Smooth muscle cell (in vitro differentiated cells): ENCODE results near the gene RNASEH2B. TPM values are rescaled to one million over a fixed set of nuclear protein-coding genes. Genes with fewer than 3 reads are reported as not detected.

Experiments used
- DNase-seq: peaks from one replicate; lab custom pipeline; 2025; ENCODE audit not compliant: unreplicated experiment; lab: John Stamatoyannopoulos, UW
- H2AFZ ChIP-seq: fragments of 200-600 bp; sonication (generic); 2 replicates; pipeline ENCODE4 v1.6.0; 2016; ENCODE audit warnings: antibody characterized with exemption, low read depth, mild to moderate bottlenecking
- H3F3A ChIP-seq: fragments of 200-600 bp; sonication (generic); 2 replicates; pipeline ENCODE4 v1.6.0; 2017; ENCODE audit warnings: antibody characterized with exemption, low read depth
- H3K27ac ChIP-seq: fragments of 200-600 bp; sonication (generic); 2 replicates; pipeline ENCODE4 v1.5.1; 2016; ENCODE audit warnings: low read depth, mild to moderate bottlenecking
- H3K27me3 ChIP-seq: fragments of 200-600 bp; sonication (generic); 2 replicates; pipeline ENCODE4 v1.6.1; 2016; ENCODE audit warnings: low read depth, mild to moderate bottlenecking
- H3K36me3 ChIP-seq: fragments of 200-600 bp; sonication (generic); 2 replicates; pipeline ENCODE4 v1.5.1; 2016; ENCODE audit warnings: low read depth
- H3K4me1 ChIP-seq: fragments of 200-600 bp; sonication (generic); 2 replicates; pipeline ENCODE4 v1.5.1; 2016; ENCODE audit warnings: low read depth
- H3K4me2 ChIP-seq: fragments of 200-600 bp; sonication (generic); 2 replicates; pipeline ENCODE4 v1.6.0; 2016; ENCODE audit warnings: mild to moderate bottlenecking
- H3K4me3 ChIP-seq: fragments of 200-600 bp; sonication (generic); 2 replicates; pipeline ENCODE4 v1.5.1; 2016; ENCODE audit warnings: mild to moderate bottlenecking
- H3K79me2 ChIP-seq: fragments of 200-600 bp; sonication (generic); 2 replicates; pipeline ENCODE4 v1.6.0; 2016; ENCODE audit warnings: low read depth, mild to moderate bottlenecking
- H3K9ac ChIP-seq: fragments of 200-600 bp; sonication (generic); 2 replicates; pipeline ENCODE4 v1.6.0; 2016; ENCODE audit warnings: low read depth
- H3K9me3 ChIP-seq: fragments of 200-600 bp; sonication (generic); replicated peaks from 2 replicates; pipeline ENCODE4 v1.5.1; 2016; ENCODE audit warnings: low read depth
- H4K20me1 ChIP-seq: fragments of 200-600 bp; sonication (generic); 2 replicates; pipeline ENCODE4 v1.6.0; 2016; ENCODE audit warnings: low read depth
- WGBS: methylation state at CpG from one replicate; pipeline ENCODE4 v1.1.7; 2016; ENCODE audit warnings: low lambda C conversion rate; 5-methylcytosine and 5-hydroxymethylcytosine counted together
- polyA plus RNA-seq: library from polyadenylated mRNA; unstranded; fragments of >200 nt; fragmentation: Nextera tagmentation; extraction: Ambion mirVana; gene quantifications from 2 replicates; pipeline ENCODE4 v1.2.1, GENCODE V29; 2016
- total RNA-seq: library from RNA; depleted of rRNA; stranded (reverse); fragments of >200 nt; gene quantifications from 2 replicates; pipeline ENCODE4 v1.2.3, GENCODE V29; 2014
- TF ChIP-seq, protein P1 (sequence below): fragments of 200-600 bp; sonication (generic); IDR thresholded peaks from 2 replicates; pipeline ENCODE4 v1.5.1; 2017; ENCODE audit warnings: borderline replicate concordance, mild to moderate bottlenecking, antibody characterized with exemption; ENCODE audit not compliant: insufficient read depth, poor library complexity, severe bottlenecking

RNASEH2B gene
- total and polyA plus RNA-seq, 2 experiments from 2014 or later = 16.1 to 18.9 TPM

- H3K27me3 ChIP-seq = no peaks in the 10 kb centered on the region
- H3K9ac ChIP-seq = peak overlapping the region; percentile 77
- no peak overlapping the region for H3K27ac ChIP-seq
- peaks cover 20% of the 10 kb centered on the region for H3K4me1 ChIP-seq
- H4K20me1 ChIP-seq = peaks cover 7% of the 10 kb centered on the region
- no peaks in the 10 kb centered on the region for H3K9me3 ChIP-seq
- H3K4me2 ChIP-seq = peak overlapping the region; percentile 96
- H3F3A ChIP-seq = peaks cover 14% of the 10 kb centered on the region
- H3K79me2 ChIP-seq = peaks cover 6% of the 10 kb centered on the region
- WGBS = 3% methylated on average over 13 of the region's 13 CpGs
- TF ChIP-seq, protein P1, sequence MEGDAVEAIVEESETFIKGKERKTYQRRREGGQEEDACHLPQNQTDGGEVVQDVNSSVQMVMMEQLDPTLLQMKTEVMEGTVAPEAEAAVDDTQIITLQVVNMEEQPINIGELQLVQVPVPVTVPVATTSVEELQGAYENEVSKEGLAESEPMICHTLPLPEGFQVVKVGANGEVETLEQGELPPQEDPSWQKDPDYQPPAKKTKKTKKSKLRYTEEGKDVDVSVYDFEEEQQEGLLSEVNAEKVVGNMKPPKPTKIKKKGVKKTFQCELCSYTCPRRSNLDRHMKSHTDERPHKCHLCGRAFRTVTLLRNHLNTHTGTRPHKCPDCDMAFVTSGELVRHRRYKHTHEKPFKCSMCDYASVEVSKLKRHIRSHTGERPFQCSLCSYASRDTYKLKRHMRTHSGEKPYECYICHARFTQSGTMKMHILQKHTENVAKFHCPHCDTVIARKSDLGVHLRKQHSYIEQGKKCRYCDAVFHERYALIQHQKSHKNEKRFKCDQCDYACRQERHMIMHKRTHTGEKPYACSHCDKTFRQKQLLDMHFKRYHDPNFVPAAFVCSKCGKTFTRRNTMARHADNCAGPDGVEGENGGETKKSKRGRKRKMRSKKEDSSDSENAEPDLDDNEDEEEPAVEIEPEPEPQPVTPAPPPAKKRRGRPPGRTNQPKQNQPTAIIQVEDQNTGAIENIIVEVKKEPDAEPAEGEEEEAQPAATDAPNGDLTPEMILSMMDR = no peak
- peak overlapping the region; percentile 97 for H2AFZ ChIP-seq
- H3K36me3 ChIP-seq = no peaks in the 10 kb centered on the region
- DNase-seq = no peak
- peak overlapping the region; percentile 81 for H3K4me3 ChIP-seq
These were observed 854 bp downstream of the RNASEH2B start for GRCh38 chr13:50910485-50910805.

DNA sequence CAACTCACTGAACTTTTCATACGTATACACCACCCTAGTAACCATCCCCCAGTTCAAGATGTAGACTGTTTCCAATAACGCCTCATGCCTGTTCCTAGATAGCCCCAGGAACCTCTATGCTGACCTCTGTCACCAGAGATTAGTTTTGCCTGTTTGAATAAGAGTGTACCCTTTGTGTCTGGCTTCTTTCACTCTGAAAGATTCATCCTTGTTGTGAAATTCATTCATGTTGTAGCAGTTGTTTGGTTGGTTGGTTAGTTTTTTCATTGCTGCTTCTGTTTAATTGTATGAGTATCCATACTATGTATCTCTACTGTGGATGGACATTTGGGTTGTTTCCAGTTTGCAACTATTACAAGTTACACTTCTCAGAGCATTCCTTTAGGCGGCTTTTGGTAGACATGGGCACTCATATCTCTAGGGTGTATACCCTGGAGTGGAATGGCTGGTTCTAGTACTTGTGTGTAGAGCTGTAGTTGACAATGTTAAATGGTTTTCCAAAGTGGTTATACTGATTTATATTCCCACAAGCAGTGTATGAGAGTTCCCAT, 1.6 kb downstream of the RNASEH2B start:
- peaks cover 7% of the 10 kb centered on the region for H4K20me1 ChIP-seq
- H3K4me1 ChIP-seq = peaks cover 20% of the 10 kb centered on the region
- peaks cover 14% of the 10 kb centered on the region for H3F3A ChIP-seq
- no peak for DNase-seq
- H2AFZ ChIP-seq = no peak overlapping the region
- H3K36me3 ChIP-seq = no peaks in the 10 kb centered on the region
- H3K4me2 ChIP-seq = peak overlapping the region; percentile 96
- TF ChIP-seq, protein P1 = no peak
- peak overlapping the region; percentile 81 for H3K4me3 ChIP-seq
- H3K9ac ChIP-seq = no peak overlapping the region
- peaks cover 6% of the 10 kb centered on the region for H3K79me2 ChIP-seq
- H3K27ac ChIP-seq = no peak overlapping the region
- 41% methylated on average over 3 of the region's 3 CpGs for WGBS
- H3K9me3 ChIP-seq = no peaks in the 10 kb centered on the region
- H3K27me3 ChIP-seq = no peaks in the 10 kb centered on the region

- Histone ChIP-seq H3K79me2 (peaks cover 6% of the 10 kb centered on the region), H3K27me3 (no peaks in the 10 kb centered on the region), H3K9ac (no peak overlapping the region), H3F3A (peaks cover 14% of the 10 kb centered on the region), H3K36me3 (no peaks in the 10 kb centered on the region), H3K27ac (no peak overlapping the region), H3K9me3 (no peaks in the 10 kb centered on the region), H3K4me3 (peak overlapping the region; percentile 81), H2AFZ (no peak overlapping the region), H4K20me1 (peaks cover 8% of the 10 kb centered on the region), H3K4me2 (peak overlapping the region; percentile 96), H3K4me1 (peaks cover 20% of the 10 kb centered on the region)
- WGBS = 52% methylated on average over 9 of the region's 9 CpGs
- peak; percentile 27 for DNase-seq
- TF ChIP-seq, protein P1 = peak; percentile 86
These were observed 2.6 kb downstream of the RNASEH2B start for GRCh38 chr13:50911937-50912795.
